ENCODE measurements around the gene DVL3. TPM values are rescaled to one million over a fixed set of nuclear protein-coding genes. Genes with fewer than 3 reads are reported as not detected.

Gene DVL3
- polyA plus RNA-seq, 1 experiment, result 33.9 TPM

- no peak for TF ChIP-seq CTCF (IDR thresholded peaks at IDR 0.05; ENCODE audit: insufficient read depth, low read depth, low read length)
- no peak for DNase-seq (ENCODE audit: low read depth)
These were observed 29.2 kb upstream of the DVL3 start for GRCh38 chr3:184126006-184126405.

GRCh38 chr3:184129012-184129411 is 26.2 kb upstream of the DVL3 start:
- TF ChIP-seq CTCF (IDR thresholded peaks at IDR 0.05; ENCODE audit: insufficient read depth, low read depth, low read length), result peak; percentile 56
- ChIA-PET POLR2A (no interaction called here), CTCF (interaction anchor here (0.6 to 1.4 kb wide), 3 partner anchors 96 to 225 kb away, joined by 4 to 6 read pairs (median 5); no protein-coding TSS in a partner anchor)
- no peak overlapping the region for H3K4me3 ChIP-seq (ENCODE audit: low read depth, low read length)
- H3K27me3 ChIP-seq (ENCODE audit: control insufficient read depth, insufficient read depth, low read length), result no peaks in the 10 kb centered on the region
- no peak for DNase-seq (ENCODE audit: low read depth)
- no peaks in the 10 kb centered on the region for H3K36me3 ChIP-seq (ENCODE audit: control insufficient read depth, insufficient read depth, low read length)

More at GRCh38 chr3:184126006-184126405, 29.2 kb upstream of the DVL3 start:
- no peaks in the 10 kb centered on the region for H3K27me3 ChIP-seq (ENCODE audit: control insufficient read depth, insufficient read depth, low read length)
- H3K36me3 ChIP-seq (ENCODE audit: control insufficient read depth, insufficient read depth, low read length), result no peaks in the 10 kb centered on the region
- ChIA-PET POLR2A (no interaction called here), CTCF (no interaction called here)
- no peak overlapping the region for H3K4me3 ChIP-seq (ENCODE audit: low read depth, low read length)

- Histone ChIP-seq H3K4me3 (ENCODE audit: low read depth, low read length) (no peak overlapping the region), H3K27me3 (ENCODE audit: control insufficient read depth, insufficient read depth, low read length) (no peaks in the 10 kb centered on the region), H3K36me3 (ENCODE audit: control insufficient read depth, insufficient read depth, low read length) (peaks cover 3% of the 10 kb centered on the region; the same call in 1 of the 2 replicates)
- no peak for TF ChIP-seq CTCF (IDR thresholded peaks at IDR 0.05; ENCODE audit: insufficient read depth, low read depth, low read length)
- CTCF ChIA-PET, result interaction anchor here (0.6 to 3.4 kb wide), 3 partner anchors 95 to 117 kb away, joined by 3 to 9 read pairs (median 4); partner anchors contain the start of gene EEF1AKMT4
- no peak for DNase-seq (ENCODE audit: low read depth)
- POLR2A ChIA-PET, result no interaction called here
These were observed 22.2 kb upstream of the DVL3 start for GRCh38 chr3:184132945-184133344.

GRCh38 chr3:184133840-184134745 is 21.1 kb upstream of the DVL3 start:
- no peaks in the 10 kb centered on the region for H3K27me3 ChIP-seq (ENCODE audit: control insufficient read depth, insufficient read depth, low read length)
- ChIA-PET CTCF (interaction anchor here (1.0 to 3.5 kb wide), 6 partner anchors 11 to 236 kb away, joined by 3 to 24 read pairs (median 5); partner anchors contain the start of gene EEF1AKMT4), POLR2A (interaction anchor here (0.6 kb wide), 1 partner anchor 119 kb away, joined by 3 read pairs; no protein-coding TSS in a partner anchor)
- peaks cover 3% of the 10 kb centered on the region; the same call in 1 of the 2 replicates for H3K36me3 ChIP-seq (ENCODE audit: control insufficient read depth, insufficient read depth, low read length)
- DNase-seq (ENCODE audit: low read depth), result no peak
- no peak for TF ChIP-seq CTCF (IDR thresholded peaks at IDR 0.05; ENCODE audit: insufficient read depth, low read depth, low read length)
- peak overlapping the region; percentile 85 for H3K4me3 ChIP-seq (ENCODE audit: low read depth, low read length)

- Histone ChIP-seq H3K36me3 (ENCODE audit: control insufficient read depth, insufficient read depth, low read length) (peaks cover 3% of the 10 kb centered on the region; the same call in 1 of the 2 replicates), H3K27me3 (ENCODE audit: control insufficient read depth, insufficient read depth, low read length) (no peaks in the 10 kb centered on the region), H3K4me3 (ENCODE audit: low read depth, low read length) (peak overlapping the region; percentile 85)
- POLR2A ChIA-PET, result interaction anchor here (0.6 to 0.7 kb wide), 3 partner anchors 10 to 120 kb away, joined by 3 to 11 read pairs (median 3); no protein-coding TSS in a partner anchor
- CTCF ChIA-PET, result interaction anchor here (0.7 to 3.5 kb wide), 7 partner anchors 10 to 243 kb away, joined by 3 to 24 read pairs (median 3); partner anchors contain the start of gene EEF1AKMT4
- no peak for TF ChIP-seq CTCF (IDR thresholded peaks at IDR 0.05; ENCODE audit: insufficient read depth, low read depth, low read length)
- DNase-seq (ENCODE audit: low read depth), result no peak
These were observed 20.4 kb upstream of the DVL3 start for GRCh38 chr3:184134746-184135148.

Data from BJ (cell line).